BJ (cell line): ENCODE data around the gene RAB11FIP5. TPM values are rescaled to one million over a fixed set of nuclear protein-coding genes. Genes with fewer than 3 reads are reported as not detected.
A peak's percentile ranks its signal among the peaks of the same experiment; 100 is the strongest.

ENCODE experiments used
- CTCF ChIA-PET: fragments of 350-600 bp; formaldehyde crosslinking; extraction: SDS; loops from one replicate; lab custom pipeline; 2021; ENCODE audit warnings: antibody characterized with exemption, inconsistent platforms; lab: Yijun Ruan, JAX
- POLR2A ChIA-PET: fragments of 300-600 bp; sonication (Branson Sonifier 250); formaldehyde crosslinking; extraction: SDS; loops from one replicate; lab custom pipeline; 2021; ENCODE audit warnings: antibody characterized with exemption; lab: Charles Lee
- DNase-seq: peaks from one replicate; pipeline ENCODE4 v3.0.0-alpha.2; 2011; ENCODE audit warnings: low read depth
- H3K27me3 ChIP-seq: 2 replicates; pipeline ENCODE4 v1.6.0; 2011; ENCODE audit warnings: low read length; ENCODE audit not compliant: control insufficient read depth, insufficient read depth
- H3K36me3 ChIP-seq: 2 replicates; pipeline ENCODE4 v1.5.1; 2011; ENCODE audit warnings: low read length; ENCODE audit not compliant: control insufficient read depth, insufficient read depth
- H3K4me3 ChIP-seq: 2 replicates; pipeline ENCODE4 v1.5.1; 2011; ENCODE audit warnings: low read depth, mild to moderate bottlenecking, control low read depth, low read length
- polyA plus RNA-seq: library from polyadenylated mRNA; depleted of rRNA; stranded (reverse); fragments of >200 nt; gene quantifications from 2 replicates; pipeline ENCODE4 v1.2.3, GENCODE V29; 2011
- TF ChIP-seq, protein P1 (sequence below): IDR thresholded peaks from 2 replicates; pipeline ENCODE4 v1.5.1; 2011; ENCODE audit warnings: low read depth, mild to moderate bottlenecking, control low read depth, inconsistent platforms, low read length, moderate library complexity; ENCODE audit not compliant: insufficient read depth

The RAB11FIP5 gene
- polyA plus RNA-seq, 1 experiment: 52.0 TPM

DNA sequence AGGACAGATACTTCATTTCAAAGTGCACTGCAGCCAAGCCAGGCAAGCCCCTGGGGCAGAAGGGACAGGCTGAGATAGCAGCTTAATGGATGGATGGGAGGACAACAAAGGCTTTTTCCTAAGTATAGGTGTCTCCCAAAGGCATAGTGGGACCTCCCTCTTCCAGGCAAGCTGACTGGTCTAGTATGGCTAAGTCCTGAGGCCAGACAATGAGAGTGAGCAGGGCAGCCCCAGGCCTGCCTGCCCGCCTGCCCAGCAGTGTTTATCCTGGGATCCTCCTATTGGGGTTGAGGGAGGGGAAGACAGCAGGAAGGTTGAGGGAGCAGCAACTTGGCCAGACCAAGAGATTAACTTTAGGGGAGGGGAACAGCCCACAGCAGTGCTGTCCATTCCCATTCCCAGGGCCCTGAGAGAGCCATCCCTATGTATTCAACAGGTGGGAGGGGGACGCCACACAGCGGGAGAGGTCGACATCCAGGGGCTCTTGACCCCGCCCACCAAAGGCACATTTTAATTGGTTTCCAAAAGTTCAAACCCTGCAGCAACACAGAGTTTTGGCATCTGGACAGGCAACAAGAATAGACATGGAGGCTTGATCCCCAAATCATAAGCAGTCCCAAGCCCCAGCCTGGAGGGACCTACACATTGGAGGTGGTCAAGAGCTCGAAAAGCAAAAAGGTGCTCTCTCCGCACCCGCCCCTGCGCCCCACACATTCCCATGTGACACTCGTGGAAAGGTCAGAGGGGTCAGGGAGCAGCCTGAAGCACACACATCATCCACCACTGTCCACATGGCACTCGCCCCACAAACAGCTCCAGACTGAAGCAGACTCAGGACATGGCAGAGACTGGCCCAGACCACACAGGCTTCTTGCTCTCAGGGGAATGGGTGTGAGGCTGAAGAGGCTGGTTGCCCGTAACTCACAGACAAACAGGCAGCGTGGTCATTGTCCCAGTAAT, 38.4 kb downstream of the RAB11FIP5 start:
- POLR2A ChIA-PET: no interaction called here

DNA sequence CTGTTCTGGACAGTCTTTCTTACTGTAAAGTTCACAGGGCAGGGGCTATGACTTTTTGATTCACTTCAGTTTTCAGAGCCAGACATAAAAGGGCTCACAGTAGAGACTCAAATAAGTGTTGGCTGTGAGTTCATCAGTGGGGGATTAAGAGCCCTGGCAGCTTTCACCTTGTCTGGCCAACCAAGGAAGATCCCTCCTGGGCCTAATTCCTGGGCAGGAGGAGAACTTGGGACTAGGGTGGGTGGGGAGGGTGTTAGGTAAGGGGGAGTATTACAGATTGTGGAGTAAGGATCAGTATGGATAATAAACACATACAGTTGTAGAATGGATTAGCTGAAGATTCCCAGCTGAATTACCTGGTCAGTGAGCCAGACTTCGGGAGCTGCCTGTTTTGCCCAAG, 40.3 kb downstream of the RAB11FIP5 start:
- peaks cover 17% of the 10 kb centered on the region for H3K36me3 ChIP-seq
- DNase-seq: no peak
- ChIA-PET CTCF (interaction anchor here (0.8 to 4.8 kb wide), 5 partner anchors 14 to 84 kb away, joined by 3 to 41 read pairs (median 3); no protein-coding TSS in a partner anchor), POLR2A (no interaction called here)
- TF ChIP-seq, protein P1, sequence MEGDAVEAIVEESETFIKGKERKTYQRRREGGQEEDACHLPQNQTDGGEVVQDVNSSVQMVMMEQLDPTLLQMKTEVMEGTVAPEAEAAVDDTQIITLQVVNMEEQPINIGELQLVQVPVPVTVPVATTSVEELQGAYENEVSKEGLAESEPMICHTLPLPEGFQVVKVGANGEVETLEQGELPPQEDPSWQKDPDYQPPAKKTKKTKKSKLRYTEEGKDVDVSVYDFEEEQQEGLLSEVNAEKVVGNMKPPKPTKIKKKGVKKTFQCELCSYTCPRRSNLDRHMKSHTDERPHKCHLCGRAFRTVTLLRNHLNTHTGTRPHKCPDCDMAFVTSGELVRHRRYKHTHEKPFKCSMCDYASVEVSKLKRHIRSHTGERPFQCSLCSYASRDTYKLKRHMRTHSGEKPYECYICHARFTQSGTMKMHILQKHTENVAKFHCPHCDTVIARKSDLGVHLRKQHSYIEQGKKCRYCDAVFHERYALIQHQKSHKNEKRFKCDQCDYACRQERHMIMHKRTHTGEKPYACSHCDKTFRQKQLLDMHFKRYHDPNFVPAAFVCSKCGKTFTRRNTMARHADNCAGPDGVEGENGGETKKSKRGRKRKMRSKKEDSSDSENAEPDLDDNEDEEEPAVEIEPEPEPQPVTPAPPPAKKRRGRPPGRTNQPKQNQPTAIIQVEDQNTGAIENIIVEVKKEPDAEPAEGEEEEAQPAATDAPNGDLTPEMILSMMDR: no peak
- no peak overlapping the region for H3K4me3 ChIP-seq
- H3K27me3 ChIP-seq: no peaks in the 10 kb centered on the region

More for the DNA sequence above, 38.4 kb downstream of the RAB11FIP5 start:
- TF ChIP-seq, protein P1: no peak
- DNase-seq: no peak
- Histone ChIP-seq H3K4me3 (no peak overlapping the region), H3K36me3 (peaks cover 26% of the 10 kb centered on the region), H3K27me3 (no peaks in the 10 kb centered on the region)
- CTCF ChIA-PET: interaction anchor here (0.7 to 17.5 kb wide), 4 partner anchors 12 to 187 kb away, joined by 3 to 326 read pairs (median 22); partner anchors contain the start of gene SPR

DNA sequence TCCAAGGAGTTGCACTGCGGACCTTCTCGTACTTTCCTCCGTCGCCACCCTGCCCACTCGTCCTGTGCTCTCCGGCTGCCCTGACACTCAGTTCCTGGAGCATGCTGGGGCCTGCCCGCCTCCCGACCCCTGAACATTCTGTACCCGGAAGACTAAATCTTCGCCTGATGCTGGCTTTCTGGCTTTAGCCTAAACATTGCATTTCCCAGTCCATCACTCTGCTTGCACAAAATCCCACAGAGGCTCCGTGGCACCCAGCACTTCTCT, 40.7 kb downstream of the RAB11FIP5 start:
- TF ChIP-seq, protein P1: no peak
- H3K36me3 ChIP-seq: peaks cover 15% of the 10 kb centered on the region
- CTCF ChIA-PET: interaction anchor here (0.8 to 1.5 kb wide), 6 partner anchors 14 to 105 kb away, joined by 3 to 12 read pairs (median 3); no protein-coding TSS in a partner anchor
- H3K27me3 ChIP-seq: no peaks in the 10 kb centered on the region
- H3K4me3 ChIP-seq: peak overlapping the region; percentile 84
- POLR2A ChIA-PET: no interaction called here
- DNase-seq: no peak

DNA sequence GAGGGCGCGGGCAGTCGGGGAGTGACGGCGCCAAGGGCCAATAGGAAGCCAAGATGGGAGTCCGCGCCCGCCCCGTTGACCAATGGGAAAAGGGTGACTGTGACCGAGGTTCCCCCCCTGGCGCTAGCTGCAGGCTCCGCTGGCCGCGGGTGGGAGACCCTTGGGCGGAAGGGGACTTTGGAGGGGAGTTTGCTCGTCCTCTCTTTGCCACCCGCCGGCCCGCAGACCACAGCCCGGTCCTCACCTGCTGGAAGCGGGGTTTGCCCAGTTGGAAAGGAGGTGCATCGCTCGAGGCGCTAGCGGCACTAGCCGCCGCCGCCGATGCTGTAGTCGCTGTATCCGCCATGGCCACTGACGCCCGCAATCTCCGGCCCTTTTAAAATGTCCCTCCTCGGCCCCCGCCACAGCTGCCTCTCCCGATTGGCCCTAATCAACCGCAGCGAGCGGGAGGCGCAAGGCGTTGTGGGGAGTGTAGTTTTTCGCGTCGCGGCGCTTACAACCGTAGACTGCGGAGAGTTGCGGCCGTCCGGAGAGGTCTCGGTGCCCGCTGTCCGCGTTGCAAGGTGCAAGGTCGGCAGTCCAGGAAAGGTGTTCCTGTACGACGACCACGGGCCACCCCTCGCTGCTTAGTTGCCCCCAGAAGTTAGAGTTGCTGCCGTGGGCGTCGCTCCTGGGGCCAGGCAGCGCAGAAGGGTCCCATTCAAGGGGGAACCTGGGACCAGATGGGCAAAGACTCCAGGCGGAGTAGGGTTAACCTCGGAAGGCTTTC, 41.2 kb downstream of the RAB11FIP5 start, which contains the start of gene SFXN5:
Gene SFXN5, minus strand, starts transcription at position 353 of the 769 bp plus-strand sequence. Its CDS starts 7 bp downstream, at position 346.
- Histone ChIP-seq H3K4me3 (peak within 1 kb of the TSS; percentile 84), H3K36me3 (peaks cover 13% of the 10 kb centered on the region), H3K27me3 (no peaks in the 10 kb centered on the region)
- DNase-seq: peak; percentile 57
- POLR2A ChIA-PET: no interaction called here
- TF ChIP-seq, protein P1: peak; percentile 37
- CTCF ChIA-PET: interaction anchor here (0.6 to 1.5 kb wide), 8 partner anchors 14 to 179 kb away, joined by 3 to 12 read pairs (median 3); no protein-coding TSS in a partner anchor
